Left ventricle myocardium superior (tissue), 1 donor: ENCODE results near the gene PHKA2. TPM values are rescaled to one million over a fixed set of nuclear protein-coding genes. Genes with fewer than 3 reads are reported as not detected.
A peak's percentile ranks its signal among the peaks of the same experiment; 100 is the strongest.

Experiments
- ATAC-seq: fragments of 200-7000 bp; cut with Tn5 transposase; one replicate; pipeline ENCODE4 v1.9.1; 2020; ENCODE audit warnings: mild to moderate bottlenecking, moderate library complexity
- DNase-seq: peaks from one replicate; pipeline ENCODE4 v3.0.0-alpha.2; 2020
- intact Hi-C: fragments of 100-400 bp; cut with micrococcal nuclease; formaldehyde crosslinking; loops from one replicate; pipeline ENCODE4 v1.11.0; 2022
- total RNA-seq: library from RNA; stranded (reverse); fragmentation: NEBNext Ultra II Directional; extraction: Animal tissue kit (Norgen Biotek cat#: 25700); gene quantifications from one replicate; pipeline ENCODE4 v1.2.1, GENCODE V29; 2021
- donor health status: DM: no; HTN: yes; CAD: no; lungs with severe emphysema.

PHKA2 gene
- total RNA-seq, 1 donor from 2014 or later, result 57.7 TPM

DNA sequence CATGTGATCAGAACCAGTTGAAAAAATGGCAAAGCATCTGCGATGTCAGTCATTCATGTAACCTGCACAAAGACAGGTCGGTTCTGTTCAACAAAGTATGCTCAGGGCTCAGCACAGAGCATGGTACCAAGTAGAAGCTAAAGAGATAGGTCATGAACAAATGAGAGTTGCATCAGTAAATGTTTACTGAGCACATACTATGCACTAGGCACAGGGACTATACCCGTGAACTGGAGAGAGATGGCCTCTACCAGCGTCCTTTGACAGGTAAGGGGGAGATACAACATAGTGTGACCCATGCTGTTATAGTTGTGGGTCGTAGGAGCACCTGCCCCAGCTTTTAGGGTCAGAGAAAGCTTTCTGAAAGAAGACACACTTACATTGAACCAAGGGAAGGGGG lies 46.7 kb downstream of the PHKA2 start:
- ATAC-seq (no peak), DNase-seq (no peak)
- intact Hi-C loops, result no loop called here

- no peak for DNase-seq
- no peak for ATAC-seq
- intact Hi-C loops, result no loop called here
Observed at GRCh38 chrX:18935893-18936292, 48.0 kb downstream of the PHKA2 start.

DNA sequence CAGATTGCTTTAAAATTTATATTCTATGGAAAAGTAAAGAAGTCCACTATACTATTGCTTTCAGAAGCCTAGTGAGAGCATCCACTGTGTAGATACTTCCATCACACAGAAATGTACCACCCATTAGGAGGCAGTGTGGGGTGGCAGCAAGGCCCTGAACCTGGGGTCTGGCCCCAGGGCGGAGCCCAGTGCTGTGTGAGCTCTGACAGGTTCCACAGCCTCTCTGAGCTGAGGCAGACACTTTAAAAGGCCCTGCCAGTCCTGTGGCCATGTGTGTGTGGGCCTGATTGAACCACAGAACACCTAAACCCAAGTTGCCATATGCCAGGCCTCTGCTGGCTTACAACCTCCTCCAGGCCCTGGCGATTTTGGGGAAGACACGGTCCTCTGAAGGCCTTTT lies 49.2 kb downstream of the PHKA2 start:
- intact Hi-C loops, result no loop called here
- ATAC-seq, result no peak
- no peak for DNase-seq

DNA sequence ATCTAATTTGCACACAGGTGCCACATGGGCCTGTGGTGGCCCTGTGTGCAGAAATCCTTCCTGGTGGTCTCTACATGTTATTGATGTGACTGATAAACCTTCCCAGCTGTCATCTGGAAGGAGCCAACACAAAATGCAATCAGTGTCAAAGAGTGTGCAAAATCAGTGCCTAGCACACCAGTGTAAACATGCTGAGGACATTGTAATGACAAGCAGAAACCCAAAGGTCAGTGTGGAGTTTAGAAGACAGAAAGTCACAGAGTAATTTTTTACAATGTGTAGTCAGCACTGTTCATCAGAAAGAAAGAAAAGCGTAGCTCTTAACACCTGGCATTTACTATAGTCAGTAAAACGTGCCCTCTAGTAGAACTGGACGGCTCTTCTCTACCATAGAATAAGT lies 50.3 kb downstream of the PHKA2 start:
- intact Hi-C loops, result no loop called here
- no peak for ATAC-seq

GRCh38 chrX:18931972-18932371 lies 51.9 kb downstream of the PHKA2 start:
- intact Hi-C loops, result no loop called here
- ATAC-seq (peak; percentile 54), DNase-seq (no peak)

More for the DNA sequence above, 50.3 kb downstream of the PHKA2 start:
- no peak for DNase-seq

GRCh38 chrX:18929775-18930174 lies 54.1 kb downstream of the PHKA2 start:
- ATAC-seq (no peak), DNase-seq (no peak)
- intact Hi-C loops, result no loop called here

DNA sequence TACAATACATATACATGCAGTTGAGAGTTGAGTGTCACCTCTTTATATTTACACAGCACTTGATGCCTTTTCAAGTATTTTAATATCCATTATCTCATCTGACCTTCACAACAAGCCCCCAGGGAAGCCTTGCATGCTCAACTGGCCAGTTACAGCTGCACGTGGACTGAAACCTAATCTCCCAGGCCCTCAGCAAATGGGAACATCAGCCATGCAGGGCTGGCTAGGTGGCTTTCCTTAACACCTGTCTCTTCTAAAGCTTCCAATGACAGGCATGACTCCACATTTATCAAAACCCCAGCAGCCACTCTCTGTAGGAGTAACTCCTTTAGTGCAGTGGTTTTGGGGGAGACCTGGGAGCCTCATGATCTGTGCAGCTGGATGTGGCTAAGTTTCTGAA lies 56.4 kb downstream of the PHKA2 start:
- DNase-seq (no peak), ATAC-seq (no peak)
- intact Hi-C loops, result no loop called here

- DNase-seq (no peak), ATAC-seq (no peak)
- intact Hi-C loops, result no loop called here
Observed at GRCh38 chrX:18924507-18925088, 59.3 kb downstream of the PHKA2 start.

DNA sequence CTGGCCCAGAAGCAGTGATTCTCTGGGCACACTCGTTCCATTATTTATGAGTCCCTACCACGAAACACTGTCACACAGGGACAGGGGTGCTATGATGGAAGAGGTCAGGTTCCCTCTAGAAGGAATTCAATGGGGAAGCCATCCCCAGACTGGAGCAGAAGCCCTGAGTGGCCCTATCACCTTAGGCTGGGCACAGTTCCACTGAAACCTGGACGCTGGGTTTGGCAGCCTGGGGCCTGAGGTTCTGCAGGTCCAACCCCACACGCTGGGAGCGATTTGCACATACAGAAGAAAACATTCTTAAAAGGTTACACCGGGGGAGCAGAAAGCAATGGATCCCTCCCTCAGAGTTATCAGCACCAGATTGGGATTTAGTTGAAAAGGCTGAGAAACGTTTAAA lies 63.3 kb downstream of the PHKA2 start:
- ATAC-seq, result no peak
- DNase-seq, result no peak
- intact Hi-C loops, result no loop called here

DNA sequence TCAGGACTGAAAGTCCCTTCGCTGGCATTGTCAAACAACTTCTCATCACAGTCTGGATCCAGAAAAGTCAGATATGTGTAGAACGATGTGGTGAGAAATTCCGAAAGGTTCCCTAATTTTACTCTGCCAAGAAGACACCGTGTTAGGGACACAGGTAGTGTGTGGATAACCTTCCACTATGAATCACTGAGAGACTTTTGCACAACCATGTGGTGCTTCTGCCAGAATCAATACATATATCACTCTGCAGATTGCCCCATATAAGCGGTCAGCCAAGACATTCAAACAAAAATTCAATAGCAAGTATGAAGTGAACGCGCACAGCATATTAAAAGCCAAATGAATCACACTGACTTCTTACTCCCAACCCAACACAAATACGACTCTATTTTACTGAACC lies 63.8 kb downstream of the PHKA2 start:
- intact Hi-C loops, result no loop called here
- DNase-seq (no peak), ATAC-seq (no peak)

DNA sequence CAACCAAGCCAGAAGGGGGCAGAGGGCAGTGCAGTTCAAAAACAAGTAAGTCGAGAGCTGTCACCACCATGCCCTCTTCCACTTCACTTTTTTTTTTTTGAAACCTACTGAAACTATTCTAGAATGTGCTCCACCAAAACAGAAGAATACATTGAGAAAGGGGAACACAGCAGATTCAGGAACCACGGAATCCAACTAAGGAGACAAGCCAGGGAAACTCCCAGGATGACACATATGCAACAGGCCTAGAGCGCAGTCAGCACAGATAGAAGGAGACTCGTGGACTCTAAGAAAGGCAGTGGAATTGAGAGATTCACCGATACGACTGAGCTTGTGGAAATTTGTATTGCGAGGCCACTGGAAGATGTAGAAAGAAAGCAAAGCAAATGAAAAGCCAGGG lies 66.1 kb downstream of the PHKA2 start:
- DNase-seq (no peak), ATAC-seq (no peak)
- intact Hi-C loops, result no loop called here

DNA sequence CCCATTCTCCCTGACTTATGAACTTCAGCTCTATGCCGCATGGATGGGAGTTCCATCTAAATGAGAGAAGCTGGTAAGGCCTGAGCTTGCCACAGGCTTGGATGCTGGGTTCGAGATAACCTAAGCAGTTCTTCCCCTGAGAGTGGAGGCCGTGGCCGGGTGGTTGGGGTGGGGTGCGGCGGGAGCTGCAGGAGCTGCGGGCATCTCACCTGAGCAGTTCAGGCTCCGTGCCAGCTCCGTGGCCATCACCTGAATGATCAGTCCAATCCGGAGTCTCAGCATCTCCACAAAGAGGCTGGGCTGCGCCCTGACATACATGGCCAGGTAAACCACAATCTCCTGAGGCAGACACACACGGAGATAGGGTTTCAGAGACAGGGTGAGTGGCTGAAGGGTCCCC lies 77.6 kb downstream of the PHKA2 start:
- no peak for DNase-seq
- no peak for ATAC-seq
- intact Hi-C loops, result no loop called here

DNA sequence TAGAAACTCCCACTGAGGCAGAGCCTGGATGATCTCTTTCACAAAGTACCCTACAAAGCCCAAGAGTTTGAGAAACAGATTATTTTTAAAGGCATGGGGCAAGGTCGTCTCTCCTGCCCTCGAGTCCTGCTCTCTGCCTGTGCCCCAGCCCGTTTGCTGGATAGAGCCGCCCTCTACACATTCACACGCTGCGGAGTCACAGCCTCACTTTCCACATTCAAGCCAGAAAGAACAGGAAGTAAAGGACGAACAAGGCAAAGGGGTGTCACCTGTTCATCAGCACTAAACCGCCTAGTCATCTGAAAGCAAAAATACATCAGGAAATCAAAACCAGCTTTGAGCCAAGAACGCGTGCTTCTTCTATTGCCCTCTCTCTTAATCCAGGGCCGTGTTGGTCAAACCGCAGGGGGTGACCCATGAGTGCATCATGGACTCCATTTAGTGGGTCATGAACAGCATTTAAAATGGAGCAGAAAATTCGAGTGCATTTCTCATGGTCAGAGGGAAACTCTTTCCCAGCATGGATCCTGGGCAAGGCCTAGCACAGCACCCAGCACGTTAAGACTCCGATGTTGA lies 83.4 kb downstream of the PHKA2 start:
- no peak for DNase-seq
- intact Hi-C loops, result no loop called here
- ATAC-seq, result no peak

DNA sequence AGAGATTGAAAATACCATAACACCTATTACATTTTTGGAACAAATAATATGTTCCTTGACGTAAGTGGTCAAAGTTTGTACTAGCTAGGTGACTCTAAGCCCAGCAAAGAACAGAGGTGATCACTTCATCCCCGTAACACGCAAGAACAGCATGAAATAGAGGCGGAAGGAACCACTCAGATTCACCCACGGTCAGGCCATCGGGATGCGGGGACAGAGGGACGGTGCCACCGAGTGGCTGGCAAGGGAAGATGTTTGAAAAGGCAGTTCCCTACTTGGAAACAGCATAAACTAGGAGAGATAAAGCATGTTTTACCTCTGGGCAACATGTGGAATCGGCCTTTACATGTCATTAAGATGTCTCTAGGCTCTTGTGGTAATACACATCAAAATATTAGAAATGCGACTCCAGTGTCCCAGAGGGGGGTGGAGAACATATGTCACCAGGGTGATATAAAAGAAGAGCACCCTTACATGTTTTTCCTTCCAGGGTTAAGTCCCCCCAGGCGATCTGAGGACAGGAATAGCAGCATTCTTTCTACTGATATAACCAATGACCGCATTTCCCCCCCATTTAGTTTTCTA lies 84.0 kb downstream of the PHKA2 start:
- DNase-seq, result no peak
- no peak for ATAC-seq
- intact Hi-C loops, result no loop called here

GRCh38 chrX:18898492-18898891 lies 85.4 kb downstream of the PHKA2 start:
- intact Hi-C loops, result no loop called here
- ATAC-seq (no peak), DNase-seq (no peak)

- DNase-seq, result no peak
- intact Hi-C loops, result no loop called here
- no peak for ATAC-seq
Observed at GRCh38 chrX:18898091-18898490, 85.8 kb downstream of the PHKA2 start.

- no peak for ATAC-seq
- intact Hi-C loops, result no loop called here
- no peak for DNase-seq
Observed at GRCh38 chrX:18897611-18898010, 86.3 kb downstream of the PHKA2 start.

- DNase-seq, result no peak
- no peak for ATAC-seq
- intact Hi-C loops, result no loop called here
Observed at GRCh38 chrX:18896680-18897544, 87.0 kb downstream of the PHKA2 start.

DNA sequence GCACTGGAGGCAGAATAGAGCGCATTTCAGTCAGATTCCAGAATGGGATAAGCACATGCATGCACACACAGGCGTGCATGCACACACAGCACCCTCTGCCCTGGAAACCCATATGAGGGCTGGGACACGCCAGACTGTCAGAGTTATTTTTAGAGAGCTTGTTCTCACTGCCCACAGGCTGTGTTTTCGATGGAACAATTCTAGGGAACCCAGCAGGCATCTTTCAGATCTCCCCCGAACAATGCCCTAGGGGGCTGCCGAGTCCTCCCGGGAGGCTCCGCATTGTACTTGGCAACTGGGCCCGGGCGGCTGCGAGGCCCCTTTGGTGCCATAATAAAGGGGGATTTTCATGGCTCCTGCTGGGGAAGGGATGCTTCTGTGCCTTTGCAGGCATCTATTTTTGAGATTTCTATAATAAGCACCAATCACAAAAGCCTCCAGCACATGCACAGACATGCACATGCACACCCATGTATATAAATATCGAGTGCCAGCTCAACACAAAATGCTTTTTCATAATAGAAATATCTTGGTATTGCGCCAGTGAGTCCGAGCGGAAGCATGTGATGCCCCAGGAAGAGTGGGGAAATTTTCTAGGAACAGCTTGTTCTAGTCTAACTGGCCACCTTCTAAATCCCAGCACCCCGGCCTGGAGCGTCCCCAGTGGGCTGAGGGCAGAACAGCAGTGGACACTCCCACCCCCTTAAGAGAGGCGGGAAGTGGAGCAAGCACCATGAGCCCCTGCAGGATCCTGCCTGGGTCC lies 88.5 kb downstream of the PHKA2 start:
- intact Hi-C loops, result no loop called here
- DNase-seq (peak; percentile 67), ATAC-seq (peak; percentile 88)

DNA sequence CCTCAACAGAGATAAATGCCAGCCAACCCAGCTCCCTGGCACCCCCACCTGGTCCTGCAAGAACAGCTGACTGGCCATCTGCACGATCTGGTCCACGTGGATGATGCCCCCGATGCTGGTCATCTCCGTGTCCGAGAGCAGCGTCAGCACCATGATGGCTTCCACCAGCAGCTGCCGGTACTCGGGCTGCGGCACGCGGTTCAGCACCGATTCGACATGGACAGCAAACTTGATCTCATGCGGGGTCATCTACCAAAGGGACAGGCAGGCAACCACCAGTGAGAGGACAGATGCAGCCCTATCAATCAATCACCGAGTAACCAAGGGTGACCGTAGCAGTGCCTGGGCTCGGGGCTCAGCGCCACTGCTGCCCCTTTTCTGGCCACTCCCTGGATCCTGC lies 89.8 kb downstream of the PHKA2 start:
- no peak for DNase-seq
- intact Hi-C loops, result no loop called here
- ATAC-seq, result no peak
